ENCODE measurements around the gene NFKBIA.
"Not testable (repeated sequence)": the region's sequence is repeated elsewhere in the genome, so short reads cannot be mapped to it uniquely, and the experiment has no call there.

The NFKBIA gene

DNA sequence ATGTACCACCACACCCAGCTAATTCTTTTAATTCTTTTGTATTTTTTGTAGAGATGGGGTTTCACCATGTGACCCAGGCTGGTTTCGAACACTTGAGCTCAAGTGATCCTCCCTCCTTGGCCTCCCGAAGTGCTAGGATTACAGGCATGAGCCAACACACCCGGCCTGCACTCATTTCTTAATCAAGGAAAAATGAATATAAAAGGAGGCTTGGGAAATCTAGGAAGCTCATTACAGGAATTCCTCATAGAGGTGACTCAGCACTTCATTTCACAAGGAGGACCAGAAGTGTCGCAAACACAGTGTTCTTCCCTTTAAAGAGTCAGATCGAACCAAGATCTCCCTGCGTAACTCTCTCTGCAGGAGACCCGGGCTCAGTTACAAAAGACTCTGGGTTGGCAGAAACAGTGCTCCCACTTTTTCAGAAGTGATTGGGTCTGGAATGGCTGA, 30.3 kb downstream of the NFKBIA start:
- no peak for DNase-seq (ENCODE audit: low spot score)
- no peaks in the 10 kb centered on the region for H3K9me3 ChIP-seq (ENCODE audit: severe bottlenecking)
- peak; percentile 57 for ATAC-seq (ENCODE audit: low read depth)
- H3K36me3 ChIP-seq (ENCODE audit: low read depth), result no peaks in the 10 kb centered on the region
- no peaks in the 10 kb centered on the region for H3K27me3 ChIP-seq (ENCODE audit: insufficient read depth, poor library complexity, severe bottlenecking)
- TF ChIP-seq, protein P1, sequence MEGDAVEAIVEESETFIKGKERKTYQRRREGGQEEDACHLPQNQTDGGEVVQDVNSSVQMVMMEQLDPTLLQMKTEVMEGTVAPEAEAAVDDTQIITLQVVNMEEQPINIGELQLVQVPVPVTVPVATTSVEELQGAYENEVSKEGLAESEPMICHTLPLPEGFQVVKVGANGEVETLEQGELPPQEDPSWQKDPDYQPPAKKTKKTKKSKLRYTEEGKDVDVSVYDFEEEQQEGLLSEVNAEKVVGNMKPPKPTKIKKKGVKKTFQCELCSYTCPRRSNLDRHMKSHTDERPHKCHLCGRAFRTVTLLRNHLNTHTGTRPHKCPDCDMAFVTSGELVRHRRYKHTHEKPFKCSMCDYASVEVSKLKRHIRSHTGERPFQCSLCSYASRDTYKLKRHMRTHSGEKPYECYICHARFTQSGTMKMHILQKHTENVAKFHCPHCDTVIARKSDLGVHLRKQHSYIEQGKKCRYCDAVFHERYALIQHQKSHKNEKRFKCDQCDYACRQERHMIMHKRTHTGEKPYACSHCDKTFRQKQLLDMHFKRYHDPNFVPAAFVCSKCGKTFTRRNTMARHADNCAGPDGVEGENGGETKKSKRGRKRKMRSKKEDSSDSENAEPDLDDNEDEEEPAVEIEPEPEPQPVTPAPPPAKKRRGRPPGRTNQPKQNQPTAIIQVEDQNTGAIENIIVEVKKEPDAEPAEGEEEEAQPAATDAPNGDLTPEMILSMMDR (IDR thresholded peaks at IDR 0.05; ENCODE audit: poor library complexity, severe bottlenecking), result no peak
- peaks cover 21% of the 10 kb centered on the region for H3K4me1 ChIP-seq (ENCODE audit: insufficient read depth, poor library complexity, severe bottlenecking)
- H3K4me3 ChIP-seq (ENCODE audit: severe bottlenecking), result no peak overlapping the region
- H3K27ac ChIP-seq (ENCODE audit: poor library complexity, severe bottlenecking), result peak overlapping the region; percentile 65

DNA sequence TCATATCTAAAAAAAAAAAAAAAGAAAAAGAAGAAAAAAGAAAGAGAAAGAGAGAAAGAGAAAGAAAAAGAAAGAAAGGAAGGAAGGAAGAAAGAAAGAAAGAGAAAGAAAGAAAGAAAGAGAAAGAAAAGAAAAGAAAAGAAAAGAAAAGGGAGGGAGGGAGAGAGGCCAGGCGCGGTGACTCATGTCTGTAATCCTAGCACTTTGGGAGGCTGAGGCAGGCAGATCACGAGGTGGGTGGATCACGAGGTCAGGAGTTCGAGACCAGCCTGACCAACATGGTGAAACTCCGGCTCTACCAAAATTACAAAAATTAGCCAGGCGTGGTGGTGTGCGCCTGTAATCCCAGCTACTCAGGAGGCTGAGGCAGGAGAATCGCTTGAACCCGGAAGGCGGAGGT, 31.3 kb downstream of the NFKBIA start:
- not testable (repeated sequence) for DNase-seq (ENCODE audit: low spot score); H3K9me3 ChIP-seq (ENCODE audit: severe bottlenecking); H3K27ac ChIP-seq (ENCODE audit: poor library complexity, severe bottlenecking); H3K27me3 ChIP-seq (ENCODE audit: insufficient read depth, poor library complexity, severe bottlenecking); H3K36me3 ChIP-seq (ENCODE audit: low read depth); H3K4me3 ChIP-seq (ENCODE audit: severe bottlenecking); ATAC-seq (ENCODE audit: low read depth)
- peaks cover 22% of the 10 kb centered on the region for H3K4me1 ChIP-seq (ENCODE audit: insufficient read depth, poor library complexity, severe bottlenecking)

DNA sequence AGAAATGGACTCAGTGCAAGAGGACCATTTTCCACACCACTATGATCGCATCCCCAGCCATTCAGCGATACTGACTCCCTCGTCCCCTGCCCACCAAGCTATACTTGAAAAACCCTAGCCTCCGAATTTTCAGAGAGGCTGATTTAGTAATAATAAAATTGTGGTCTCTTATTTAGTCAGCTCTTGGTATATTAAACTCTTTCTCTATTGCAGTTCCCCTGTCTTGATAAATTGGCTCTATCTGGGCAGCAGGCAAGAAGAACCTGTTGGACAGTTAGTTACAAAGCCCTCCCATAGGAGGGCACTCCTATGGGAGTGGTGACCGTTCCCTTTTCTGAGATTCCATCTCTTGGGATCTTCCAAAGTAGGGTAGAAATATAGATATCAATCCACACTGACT, 33.6 kb downstream of the NFKBIA start:
- H3K9me3 ChIP-seq (ENCODE audit: severe bottlenecking), result no peaks in the 10 kb centered on the region
- no peaks in the 10 kb centered on the region for H3K36me3 ChIP-seq (ENCODE audit: low read depth)
- no peak overlapping the region for H3K4me3 ChIP-seq (ENCODE audit: severe bottlenecking)
- H3K27ac ChIP-seq (ENCODE audit: poor library complexity, severe bottlenecking), result peak overlapping the region; percentile 87
- no peak for DNase-seq (ENCODE audit: low spot score)
- peaks cover 23% of the 10 kb centered on the region for H3K4me1 ChIP-seq (ENCODE audit: insufficient read depth, poor library complexity, severe bottlenecking)
- H3K27me3 ChIP-seq (ENCODE audit: insufficient read depth, poor library complexity, severe bottlenecking), result no peaks in the 10 kb centered on the region
- ATAC-seq (ENCODE audit: low read depth), result no peak
- TF ChIP-seq, protein P1 (IDR thresholded peaks at IDR 0.05; ENCODE audit: poor library complexity, severe bottlenecking), result no peak

DNA sequence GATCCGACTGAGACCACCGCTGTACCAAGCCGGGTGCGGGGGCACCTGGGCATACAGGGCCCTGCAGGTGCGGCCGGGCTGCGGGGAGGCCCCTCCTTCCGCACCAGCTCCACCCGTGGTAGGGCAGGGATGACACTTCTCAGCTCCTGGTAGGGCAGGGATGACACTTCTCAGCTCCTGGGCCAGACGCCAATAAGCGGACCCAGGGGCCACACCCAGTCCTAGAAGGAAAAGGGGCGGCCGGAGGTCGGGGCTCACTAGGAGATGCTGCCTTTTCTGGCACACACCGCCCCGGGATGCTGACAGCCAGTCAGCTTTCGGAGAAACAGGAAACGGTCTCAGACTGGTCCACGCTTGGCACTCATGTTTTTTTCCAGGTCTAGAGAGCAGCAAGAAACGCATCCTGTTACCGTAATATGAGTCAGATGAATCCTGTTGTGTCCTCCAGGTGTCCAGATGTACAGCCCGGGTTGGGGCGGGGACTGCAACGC, 34.8 kb downstream of the NFKBIA start:
- H3K9me3 ChIP-seq (ENCODE audit: severe bottlenecking), result no peaks in the 10 kb centered on the region
- H3K36me3 ChIP-seq (ENCODE audit: low read depth), result no peaks in the 10 kb centered on the region
- peaks cover 31% of the 10 kb centered on the region for H3K4me1 ChIP-seq (ENCODE audit: insufficient read depth, poor library complexity, severe bottlenecking)
- DNase-seq (ENCODE audit: low spot score) (peak; percentile 93), ATAC-seq (ENCODE audit: low read depth) (peak; percentile 92)
- H3K27ac ChIP-seq (ENCODE audit: poor library complexity, severe bottlenecking), result peak overlapping the region; percentile 87
- no peak overlapping the region for H3K4me3 ChIP-seq (ENCODE audit: severe bottlenecking)
- TF ChIP-seq, protein P1 (IDR thresholded peaks at IDR 0.05; ENCODE audit: poor library complexity, severe bottlenecking), result no peak
- no peaks in the 10 kb centered on the region for H3K27me3 ChIP-seq (ENCODE audit: insufficient read depth, poor library complexity, severe bottlenecking)

DNA sequence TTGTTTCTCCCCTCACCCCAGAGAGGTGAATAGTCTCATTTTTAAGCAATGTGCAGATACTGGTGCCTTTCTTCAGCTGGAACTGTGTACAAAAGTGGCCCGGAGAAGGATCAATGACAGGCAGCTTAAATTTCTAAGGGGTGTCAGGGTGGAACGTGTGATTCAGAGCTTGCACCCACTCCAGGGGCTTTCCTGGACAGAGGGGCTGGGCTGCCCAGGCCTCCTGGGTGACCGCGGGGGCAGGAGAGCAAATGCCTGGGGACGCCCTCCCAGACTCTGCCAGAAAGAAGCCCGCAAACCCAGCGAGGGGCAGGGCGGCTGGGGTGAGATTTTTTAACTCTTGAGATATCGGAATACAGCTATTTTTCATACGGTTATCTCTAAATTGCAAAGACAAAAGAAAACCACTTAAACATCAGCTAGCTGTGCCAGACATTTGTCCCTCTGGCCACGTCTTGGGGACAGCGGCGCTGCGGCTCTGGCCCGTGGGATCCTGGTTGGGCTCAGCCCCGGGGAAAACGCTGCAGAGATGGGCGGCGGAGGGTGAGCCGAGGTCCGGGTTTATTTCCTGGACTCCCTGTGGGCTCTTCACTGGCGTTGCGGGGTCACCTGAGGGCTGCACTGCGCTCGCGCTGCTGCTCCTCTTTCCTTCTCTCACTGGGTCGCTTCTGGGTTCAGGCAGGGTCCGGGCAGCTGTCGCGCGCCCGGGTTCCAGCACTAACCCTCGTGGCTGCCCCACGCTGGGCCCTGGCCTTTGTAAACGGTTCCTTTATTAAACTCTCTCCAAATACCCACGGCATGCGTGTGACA, 35.8 kb downstream of the NFKBIA start:
- no peak overlapping the region for H3K4me3 ChIP-seq (ENCODE audit: severe bottlenecking)
- no peaks in the 10 kb centered on the region for H3K9me3 ChIP-seq (ENCODE audit: severe bottlenecking)
- peaks cover 27% of the 10 kb centered on the region for H3K4me1 ChIP-seq (ENCODE audit: insufficient read depth, poor library complexity, severe bottlenecking)
- TF ChIP-seq, protein P1 (IDR thresholded peaks at IDR 0.05; ENCODE audit: poor library complexity, severe bottlenecking), result no peak
- DNase-seq (ENCODE audit: low spot score) (no peak), ATAC-seq (ENCODE audit: low read depth) (no peak)
- H3K36me3 ChIP-seq (ENCODE audit: low read depth), result no peaks in the 10 kb centered on the region
- H3K27me3 ChIP-seq (ENCODE audit: insufficient read depth, poor library complexity, severe bottlenecking), result no peaks in the 10 kb centered on the region
- H3K27ac ChIP-seq (ENCODE audit: poor library complexity, severe bottlenecking), result peak overlapping the region; percentile 87
